ENCODE results near the gene VPS13D.

VPS13D gene

GRCh38 chr1:12339811-12340543, 110.1 kb downstream of the VPS13D start:
- no peak for DNase-seq

GRCh38 chr1:12340544-12340930, 110.7 kb downstream of the VPS13D start:
- DNase-seq: no peak

GRCh38 chr1:12341667-12342066, 111.8 kb downstream of the VPS13D start:
- DNase-seq: no peak

GRCh38 chr1:12342401-12343003, 112.7 kb downstream of the VPS13D start:
- no peak for DNase-seq

GRCh38 chr1:12343823-12344487, 114.1 kb downstream of the VPS13D start:
- no peak for DNase-seq

- DNase-seq: no peak
These were observed 114.9 kb downstream of the VPS13D start for GRCh38 chr1:12344596-12345349.

GRCh38 chr1:12345350-12346217, 115.8 kb downstream of the VPS13D start:
- no peak for DNase-seq

- DNase-seq: no peak
These were observed 116.8 kb downstream of the VPS13D start for GRCh38 chr1:12346483-12347151.

- no peak for DNase-seq
These were observed 118.3 kb downstream of the VPS13D start for GRCh38 chr1:12348113-12348512.

- no peak for DNase-seq
These were observed 124.2 kb downstream of the VPS13D start for GRCh38 chr1:12353981-12354380.

- DNase-seq: no peak
These were observed 126.4 kb downstream of the VPS13D start for GRCh38 chr1:12356004-12356890.

GRCh38 chr1:12358499-12358898, 128.7 kb downstream of the VPS13D start:
- no peak for DNase-seq

- DNase-seq: no peak
These were observed 129.7 kb downstream of the VPS13D start for GRCh38 chr1:12359359-12360133.

GRCh38 chr1:12368646-12369045, 138.8 kb downstream of the VPS13D start:
- DNase-seq: no peak

- DNase-seq: no peak
These were observed 139.4 kb downstream of the VPS13D start for GRCh38 chr1:12369258-12369657.

- DNase-seq: no peak
These were observed 140.6 kb downstream of the VPS13D start for GRCh38 chr1:12370333-12370975.

GRCh38 chr1:12371053-12371452, 141.2 kb downstream of the VPS13D start:
- no peak for DNase-seq

GRCh38 chr1:12372180-12372579, 142.3 kb downstream of the VPS13D start:
- no peak for DNase-seq

GRCh38 chr1:12372761-12373160, 142.9 kb downstream of the VPS13D start:
- no peak for DNase-seq

Data from NCI-H774 (cell line).